DMS153 treated with DMSO at 0.1 percent for 48 hours (cell line): ENCODE results near the gene LMX1B.

Experiments used
- DNase-seq: peaks from one replicate; lab custom pipeline; 2025; ENCODE audit not compliant: unreplicated experiment; lab: John Stamatoyannopoulos, UW

The LMX1B gene

GRCh38 chr9:126674365-126675146, 60.8 kb downstream of the LMX1B start:
- DNase-seq = no peak

- no peak for DNase-seq
These were observed 61.4 kb downstream of the LMX1B start for GRCh38 chr9:126675147-126675467.

GRCh38 chr9:126676102-126676684, 62.5 kb downstream of the LMX1B start:
- no peak for DNase-seq

GRCh38 chr9:126676685-126677143, 63.0 kb downstream of the LMX1B start:
- DNase-seq = no peak

GRCh38 chr9:126677188-126678084, 63.7 kb downstream of the LMX1B start:
- no peak for DNase-seq

- DNase-seq = no peak
These were observed 65.3 kb downstream of the LMX1B start for GRCh38 chr9:126678989-126679388.

GRCh38 chr9:126681336-126681735, 67.6 kb downstream of the LMX1B start:
- no peak for DNase-seq

- no peak for DNase-seq
These were observed 68.5 kb downstream of the LMX1B start for GRCh38 chr9:126682113-126682810.

- DNase-seq = no peak
These were observed 69.4 kb downstream of the LMX1B start for GRCh38 chr9:126682928-126683697.

- no peak for DNase-seq
These were observed 69.9 kb downstream of the LMX1B start for GRCh38 chr9:126683698-126684044.

GRCh38 chr9:126684345-126684744, 70.6 kb downstream of the LMX1B start:
- DNase-seq = no peak

- no peak for DNase-seq
These were observed 71.3 kb downstream of the LMX1B start for GRCh38 chr9:126684965-126685465.

GRCh38 chr9:126687930-126688461, 74.3 kb downstream of the LMX1B start:
- DNase-seq = no peak

- no peak for DNase-seq
These were observed 74.9 kb downstream of the LMX1B start for GRCh38 chr9:126688617-126689016.

GRCh38 chr9:126689027-126689825, 75.5 kb downstream of the LMX1B start:
- no peak for DNase-seq

GRCh38 chr9:126690431-126691051, 76.8 kb downstream of the LMX1B start:
- DNase-seq = peak; percentile 11

- no peak for DNase-seq
These were observed 78.5 kb downstream of the LMX1B start for GRCh38 chr9:126692041-126692758.

- no peak for DNase-seq
These were observed 79.2 kb downstream of the LMX1B start for GRCh38 chr9:126692759-126693427.
